Esophagus squamous epithelium (tissue), 5 donors: ENCODE data around the gene DIS3L2. TPM values are rescaled to one million over a fixed set of nuclear protein-coding genes. Genes with fewer than 3 reads are reported as not detected.

ENCODE experiments used
- DNase-seq: peaks from one replicate; lab custom pipeline; 2025; lab: John Stamatoyannopoulos, UW
- H3K27ac ChIP-seq, 4 donors: fragments of 200-600 bp; sonication (generic); one replicate each; pipeline ENCODE4 v1.5.1; 2016 to 2019; ENCODE audit warnings: mild to moderate bottlenecking in 1 of 4
- H3K27me3 ChIP-seq, 4 donors: fragments of 200-600 bp; sonication (generic); 1 replicate in 3 of 4; 2 replicates in 1 of 4; pipeline versions ENCODE4 v1.5.1 to v1.6.0; 2017 to 2021; ENCODE audit warnings: antibody characterized with exemption in 1 of 4
- H3K36me3 ChIP-seq, 3 donors: fragments of 200-600 bp; sonication (generic); one replicate each; pipeline ENCODE4 v1.5.1; 2016 to 2019
- H3K4me1 ChIP-seq, 3 donors: fragments of 200-600 bp; sonication (generic); one replicate each; pipeline ENCODE4 v1.5.1; 2017 to 2019
- H3K4me3 ChIP-seq, 4 donors: fragments of 200-600 bp; sonication (generic); 1 replicate in 3 of 4; 2 replicates in 1 of 4; pipeline ENCODE4 v1.5.1; 2016 to 2019; ENCODE audit warnings: mild to moderate bottlenecking in 2 of 4, moderate library complexity in 1 of 4
- H3K9me3 ChIP-seq, 3 donors: fragments of 200-600 bp; sonication (generic); one replicate each; pipeline ENCODE4 v1.5.1; 2016 to 2019
- CTCF ChIP-seq, 6 experiments: fragments of 450-650 bp in 4 of 6; fragments of 200-600 bp in 2 of 6; sonication (generic) in 2 of 6; IDR thresholded peaks; one replicate each; pipeline ENCODE4 v1.5.1; 2016 to 2019; ENCODE audit warnings: antibody characterized with exemption in 6 of 6, mild to moderate bottlenecking in 4 of 6, moderate library complexity in 4 of 6
- POLR2A ChIP-seq, 4 donors: fragments of 450-650 bp; IDR thresholded peaks; one replicate each; pipeline ENCODE4 v1.6.1; 2017; ENCODE audit warnings: antibody characterized with exemption in 4 of 4, mild to moderate bottlenecking in 4 of 4, moderate library complexity in 3 of 4
- WGBS, 2 donors: methylation state at CpG; one replicate each; pipeline ENCODE4 v1.1.5; 2018; 5-methylcytosine and 5-hydroxymethylcytosine counted together
- intact Hi-C: fragments of 100-400 bp; cut with DNase I; formaldehyde crosslinking; loops from one replicate; pipeline ENCODE4 v1.15.0; 2022
- total RNA-seq, 4 donors: library from RNA; depleted of rRNA; stranded (reverse); fragments of >200 nt; gene quantifications; one replicate each; pipeline ENCODE4 v1.1.0, GENCODE V29; 2016
- donor health status: DM: yes; HTN: yes; CAD: no.

The DIS3L2 gene
- total RNA-seq, 4 donors from 2014 or later, result 14.5 to 42.8 (median 32.4) TPM

DNA sequence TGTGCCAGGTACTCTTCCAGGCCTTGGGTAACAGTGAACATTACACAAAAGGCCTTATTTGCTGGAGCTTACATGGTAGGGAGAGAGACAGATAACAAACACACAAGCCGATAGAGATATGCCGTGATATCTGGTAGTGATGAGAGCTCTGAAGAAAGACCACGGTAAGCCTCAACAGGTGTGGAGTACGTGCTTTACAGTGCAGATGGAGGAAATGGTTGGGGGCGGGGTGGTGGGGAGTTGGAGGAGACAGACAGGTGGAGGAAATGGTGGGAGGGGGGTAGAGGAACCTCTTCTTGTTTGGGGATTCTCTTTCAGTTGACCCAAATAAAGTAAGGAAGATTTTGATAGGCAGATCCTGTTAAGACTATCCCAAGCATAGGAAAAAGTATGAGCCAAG lies 276.0 kb downstream of the DIS3L2 start:
- no peak for DNase-seq
- H3K9me3 ChIP-seq, result no peaks in the 10 kb centered on the region
- WGBS, 2 donors, result 73 to 86% methylated on average over 5 of the region's 5 CpGs
- H3K4me3 ChIP-seq, result no peak overlapping the region
- H3K27ac ChIP-seq, result peak overlapping the region in 2 of 4 donors; percentile 56 to 67
- intact Hi-C loops, result no loop called here
- TF ChIP-seq CTCF (IDR thresholded peaks at IDR 0.05), result no peak
- TF ChIP-seq POLR2A (IDR thresholded peaks at IDR 0.05), result no peak
- H3K4me1 ChIP-seq, result peaks cover 0 to 79% (median 14%) of the 10 kb centered on the region in 3 donors
- no peaks in the 10 kb centered on the region for H3K27me3 ChIP-seq
- H3K36me3 ChIP-seq, result peaks cover 0 to 36% (median 0%) of the 10 kb centered on the region in 3 donors

- no peak for DNase-seq
- TF ChIP-seq CTCF (IDR thresholded peaks at IDR 0.05) (no peak), POLR2A (IDR thresholded peaks at IDR 0.05) (no peak)
- no peaks in the 10 kb centered on the region for H3K27me3 ChIP-seq
- peaks cover 0 to 36% (median 0%) of the 10 kb centered on the region in 3 donors for H3K36me3 ChIP-seq
- intact Hi-C loops, result no loop called here
- H3K9me3 ChIP-seq, result no peaks in the 10 kb centered on the region
- H3K4me3 ChIP-seq, result peak overlapping the region in 1 of 4 donors; percentile 16
- H3K27ac ChIP-seq, result peak overlapping the region in 2 of 4 donors; percentile 56 to 67
- peaks cover 0 to 74% (median 14%) of the 10 kb centered on the region in 3 donors for H3K4me1 ChIP-seq
- WGBS, 2 donors, result 55 to 70% methylated on average over 2 of the region's 2 CpGs
Measured at GRCh38 chr2:232238108-232238507, 276.6 kb downstream of the DIS3L2 start.

DNA sequence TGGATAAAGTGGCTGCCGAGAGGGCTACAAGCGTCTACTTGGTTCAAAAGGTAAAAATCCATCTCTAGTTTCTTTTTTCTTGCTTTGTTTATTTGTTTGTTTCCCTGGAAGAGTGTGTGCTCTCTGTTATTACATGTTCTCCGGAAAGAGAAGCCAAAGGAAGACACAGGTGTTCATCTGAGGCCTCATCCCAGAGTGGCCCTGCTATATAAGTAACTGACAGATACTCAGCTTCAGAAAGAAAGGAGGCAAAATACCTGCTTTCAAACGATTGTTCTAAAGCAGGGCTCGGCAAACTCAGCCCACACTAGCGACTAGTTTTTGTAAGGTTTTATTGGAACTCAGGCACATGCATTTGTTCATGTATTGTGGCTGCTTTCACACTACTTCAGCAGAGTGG lies 277.1 kb downstream of the DIS3L2 start:
- peaks cover 0 to 70% (median 14%) of the 10 kb centered on the region in 3 donors for H3K4me1 ChIP-seq
- 82 to 87% methylated on average over 5 to 6 of the region's 6 CpGs for WGBS, 2 donors
- peak overlapping the region in 1 of 4 donors; percentile 16 for H3K4me3 ChIP-seq
- TF ChIP-seq POLR2A (IDR thresholded peaks at IDR 0.05), result no peak
- TF ChIP-seq CTCF (IDR thresholded peaks at IDR 0.05), result no peak
- peaks cover 0 to 39% (median 0%) of the 10 kb centered on the region in 3 donors for H3K36me3 ChIP-seq
- H3K27me3 ChIP-seq, result no peaks in the 10 kb centered on the region
- intact Hi-C loops, result no loop called here
- H3K9me3 ChIP-seq, result no peaks in the 10 kb centered on the region
- no peak for DNase-seq
- H3K27ac ChIP-seq, result peak overlapping the region in 2 of 4 donors; percentile 54 to 67

GRCh38 chr2:232239951-232240681 lies 278.6 kb downstream of the DIS3L2 start:
- intact Hi-C loops, result no loop called here
- Histone ChIP-seq H3K36me3 (peaks cover 0 to 45% (median 0%) of the 10 kb centered on the region in 3 donors), H3K9me3 (no peaks in the 10 kb centered on the region), H3K27me3 (no peaks in the 10 kb centered on the region), H3K4me3 (no peak overlapping the region), H3K4me1 (peaks cover 0 to 54% (median 14%) of the 10 kb centered on the region in 3 donors), H3K27ac (peak overlapping the region in 1 of 4 donors; percentile 26)
- WGBS, 2 donors, result 67 to 77% methylated on average over 5 of the region's 6 CpGs
- no peak for DNase-seq
- TF ChIP-seq POLR2A (IDR thresholded peaks at IDR 0.05), result no peak
- TF ChIP-seq CTCF (IDR thresholded peaks at IDR 0.05), result no peak

- Histone ChIP-seq H3K9me3 (no peaks in the 10 kb centered on the region), H3K27ac (no peak overlapping the region), H3K4me1 (peaks cover 0 to 46% (median 10%) of the 10 kb centered on the region in 3 donors), H3K36me3 (peaks cover 0 to 47% (median 0%) of the 10 kb centered on the region in 3 donors), H3K4me3 (no peak overlapping the region), H3K27me3 (no peaks in the 10 kb centered on the region)
- intact Hi-C loops, result no loop called here
- no peak for DNase-seq
- TF ChIP-seq POLR2A (IDR thresholded peaks at IDR 0.05) (no peak), CTCF (IDR thresholded peaks at IDR 0.05) (no peak)
- WGBS, 2 donors, result 77 to 98% methylated on average over 7 to 10 of the region's 10 CpGs
Measured at GRCh38 chr2:232240906-232241305, 279.4 kb downstream of the DIS3L2 start.
